H9 (cell line): ENCODE data around the gene PLXNB2. TPM values are rescaled to one million over a fixed set of nuclear protein-coding genes. Genes with fewer than 3 reads are reported as not detected.

Experiments used
- DNase-seq: peaks from one replicate; pipeline ENCODE4 v3.0.0-alpha.2; 2017
- H2AFZ ChIP-seq: one replicate; pipeline ENCODE4 v1.6.1; 2013; ENCODE audit warnings: mild to moderate bottlenecking, low read length, control low read depth, moderate library complexity
- H2AK5ac ChIP-seq: 2 replicates; pipeline ENCODE4 v1.6.1; 2013; ENCODE audit warnings: low read length, control low read depth, mixed read lengths; ENCODE audit not compliant: insufficient read length
- H2BK120ac ChIP-seq: one replicate; pipeline ENCODE4 v1.6.1; 2013; ENCODE audit warnings: low read depth, mild to moderate bottlenecking, low read length, control low read depth, inconsistent platforms; ENCODE audit not compliant: poor library complexity, severe bottlenecking
- H2BK12ac ChIP-seq: 2 replicates; pipeline ENCODE4 v1.6.1; 2013; ENCODE audit warnings: low read length, control low read depth, mixed read lengths, low read depth; ENCODE audit not compliant: insufficient read length
- H2BK15ac ChIP-seq: 2 replicates; pipeline ENCODE4 v1.6.1; 2013; ENCODE audit warnings: low read depth, low read length, control low read depth
- H2BK20ac ChIP-seq: one replicate; pipeline ENCODE4 v1.6.1; 2013; ENCODE audit warnings: low read depth, mild to moderate bottlenecking, low read length, control low read depth, inconsistent platforms; ENCODE audit not compliant: poor library complexity, severe bottlenecking
- H2BK5ac ChIP-seq: 2 replicates; pipeline ENCODE4 v1.6.1; 2013; ENCODE audit warnings: low read length, control low read depth, mixed read lengths; ENCODE audit not compliant: insufficient read length
- H3K14ac ChIP-seq: 2 replicates; pipeline ENCODE4 v1.6.1; 2013; ENCODE audit warnings: low read length, control low read depth; ENCODE audit not compliant: insufficient read depth
- H3K18ac ChIP-seq: 2 replicates; pipeline ENCODE4 v1.6.1; 2013; ENCODE audit warnings: low read depth, mild to moderate bottlenecking, mixed read lengths, low read length, control low read depth; ENCODE audit not compliant: insufficient read length
- H3K23ac ChIP-seq: 2 replicates; pipeline ENCODE4 v1.6.1; 2013; ENCODE audit warnings: low read length, control low read depth, mixed read lengths, low read depth; ENCODE audit not compliant: insufficient read length
- H3K23me2 ChIP-seq: 2 replicates; pipeline ENCODE4 v1.6.1; 2013; ENCODE audit warnings: low read depth, mild to moderate bottlenecking, mixed read lengths, low read length, control low read depth; ENCODE audit not compliant: insufficient read length, poor library complexity, severe bottlenecking
- H3K27ac ChIP-seq: 2 replicates; pipeline ENCODE4 v1.5.1; 2013; ENCODE audit warnings: low read length, control low read depth, mixed read lengths, low read depth; ENCODE audit not compliant: insufficient read length
- H3K27me3 ChIP-seq: 2 replicates; pipeline ENCODE4 v1.6.1; 2013; ENCODE audit warnings: low read length, control low read depth, inconsistent platforms; ENCODE audit not compliant: insufficient read depth
- H3K4ac ChIP-seq: 2 replicates; pipeline ENCODE4 v1.6.1; 2013; ENCODE audit warnings: low read depth, mild to moderate bottlenecking, control low read depth, inconsistent platforms, low read length, moderate library complexity
- H3K4me1 ChIP-seq: 2 replicates; pipeline ENCODE4 v1.6.1; 2013; ENCODE audit warnings: low read length, control low read depth, inconsistent platforms; ENCODE audit not compliant: insufficient read depth
- H3K4me2 ChIP-seq: 2 replicates; pipeline ENCODE4 v1.6.1; 2013; ENCODE audit warnings: low read length, control low read depth, mixed read lengths; ENCODE audit not compliant: insufficient read length, insufficient read depth
- H3K56ac ChIP-seq: 2 replicates; pipeline ENCODE4 v1.6.1; 2013; ENCODE audit warnings: low read depth, mild to moderate bottlenecking, mixed read lengths, low read length, control low read depth; ENCODE audit not compliant: insufficient read length
- H3K79me1 ChIP-seq: 2 replicates; pipeline ENCODE4 v1.6.1; 2013; ENCODE audit warnings: low read depth, mild to moderate bottlenecking, moderate library complexity, low read length, control low read depth, inconsistent platforms; ENCODE audit not compliant: insufficient read depth, poor library complexity, severe bottlenecking
- H3K79me2 ChIP-seq: 2 replicates; pipeline ENCODE4 v1.6.1; 2013; ENCODE audit warnings: low read length, control low read depth, inconsistent platforms; ENCODE audit not compliant: insufficient read depth
- H3K9ac ChIP-seq: 2 replicates; pipeline ENCODE4 v1.6.1; 2013; ENCODE audit warnings: low read length, control low read depth, mixed read lengths; ENCODE audit not compliant: insufficient read length; ENCODE audit errors: extremely low read depth
- H3K9me3 ChIP-seq: one replicate; pipeline ENCODE4 v1.6.1; 2013; ENCODE audit warnings: low read depth, low read length, inconsistent platforms; ENCODE audit not compliant: control insufficient read depth
- H3T11ph ChIP-seq: one replicate; pipeline ENCODE4 v1.6.1; 2013; ENCODE audit warnings: mild to moderate bottlenecking, low read length, control low read depth, inconsistent platforms
- H4K20me1 ChIP-seq: one replicate; pipeline ENCODE4 v1.6.1; 2013; ENCODE audit not compliant: control insufficient read depth, insufficient read length, insufficient read depth
- H4K5ac ChIP-seq: 2 replicates; pipeline ENCODE4 v1.6.1; 2013; ENCODE audit warnings: low read depth, mild to moderate bottlenecking, mixed read lengths, low read length, control low read depth; ENCODE audit not compliant: insufficient read length
- H4K8ac ChIP-seq: replicated peaks from 2 replicates; pipeline ENCODE4 v1.6.1; 2013; ENCODE audit warnings: low read length, control low read depth, mixed read lengths, low read depth; ENCODE audit not compliant: insufficient read length
- H4K91ac ChIP-seq: 2 replicates; pipeline ENCODE4 v1.6.1; 2013; ENCODE audit warnings: low read depth, mild to moderate bottlenecking, moderate library complexity, mixed read lengths, low read length, control low read depth; ENCODE audit not compliant: insufficient read length
- H3K27ac Mint-ChIP-seq, 3 experiments: 2 replicates in 2 of 3; 3 replicates in 1 of 3; pipeline ENCODE4 v1.8.0; 2020 to 2021; ENCODE audit warnings: mixed read lengths in 3 of 3, mild to moderate bottlenecking in 1 of 3, moderate library complexity in 1 of 3
- H3K27me3 Mint-ChIP-seq: 2 replicates; pipeline ENCODE4 v1.8.0; 2021; ENCODE audit warnings: low read depth, mild to moderate bottlenecking, moderate library complexity, mixed read lengths
- H3K36me3 Mint-ChIP-seq, 3 experiments: 2 replicates in 2 of 3; 3 replicates in 1 of 3; pipeline ENCODE4 v1.8.0; 2020 to 2021; ENCODE audit warnings: low read depth in 3 of 3, mixed read lengths in 3 of 3; ENCODE audit not compliant: insufficient read depth in 1 of 3
- H3K4me1 Mint-ChIP-seq, 2 experiments: 2 replicates each; pipeline ENCODE4 v1.8.0; 2020; ENCODE audit warnings: mixed read lengths in 2 of 2
- H3K4me3 Mint-ChIP-seq, 2 experiments: 2 replicates in 1 of 2; 3 replicates in 1 of 2; pipeline ENCODE4 v1.8.0; 2020 to 2021; ENCODE audit warnings: mild to moderate bottlenecking in 2 of 2, mixed read lengths in 2 of 2, moderate library complexity in 1 of 2
- H3K9me3 Mint-ChIP-seq, 2 experiments: 2 replicates in 1 of 2; 3 replicates in 1 of 2; pipeline ENCODE4 v1.8.0; 2020; ENCODE audit warnings: mild to moderate bottlenecking in 2 of 2, mixed read lengths in 2 of 2, moderate library complexity in 1 of 2
- WGBS: extraction: QIAGEN DNeasy Blood & Tissue Kit; methylation state at CpG from one replicate; pipeline ENCODE4 v1.1.7; 2013; ENCODE audit warnings: missing lambda C conversion rate, low lambda C conversion rate, mixed read lengths; ENCODE audit not compliant: insufficient read length; ENCODE audit errors: extremely low coverage; 5-methylcytosine and 5-hydroxymethylcytosine counted together
- total RNA-seq: library from RNA; stranded (reverse); gene quantifications from 2 replicates; pipeline ENCODE4 v1.2.1, GENCODE V29; 2021
- TF ChIP-seq, protein P1 (sequence below): fragments of 200-600 bp; sonication (generic); conservative IDR thresholded peaks from 3 replicates; pipeline ENCODE4 v1.8.0; 2021; ENCODE audit warnings: antibody characterized with exemption, mild to moderate bottlenecking

PLXNB2 gene
- total RNA-seq, 1 experiment from 2014 or later: 87.6 TPM

DNA sequence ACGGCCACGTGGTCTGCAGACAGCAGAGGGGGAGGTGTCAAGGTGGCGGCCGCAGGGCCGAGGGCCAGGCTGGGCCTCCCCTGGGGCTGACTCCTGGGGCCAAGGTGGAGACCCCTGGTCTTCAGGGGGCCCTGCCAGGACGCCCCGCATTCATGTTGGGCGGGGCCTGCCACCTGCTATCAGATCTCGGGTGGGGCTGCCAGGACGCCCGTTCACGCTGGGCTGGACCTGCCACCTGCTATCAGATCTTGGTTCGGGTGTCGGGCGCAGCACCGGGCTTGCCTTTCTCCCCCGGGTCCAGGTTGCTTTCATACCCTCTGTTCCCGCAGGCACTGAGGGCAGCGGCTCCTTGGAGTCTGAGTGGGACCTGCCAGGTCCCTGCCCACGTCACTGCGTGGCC is 21.2 kb downstream of the PLXNB2 start:
- H3K27me3 ChIP-seq: no peaks in the 10 kb centered on the region
- H3K9ac ChIP-seq: no peak overlapping the region
- H2BK5ac ChIP-seq: no peak overlapping the region
- H3K18ac ChIP-seq: no peak overlapping the region
- H3K4me1 ChIP-seq: no peaks in the 10 kb centered on the region
- no peak overlapping the region for H4K91ac ChIP-seq
- no peak overlapping the region for H3K56ac ChIP-seq
- no peak overlapping the region for H2BK20ac ChIP-seq
- H3K14ac ChIP-seq: no peak overlapping the region
- DNase-seq: no peak
- H3K9me3 ChIP-seq: no peaks in the 10 kb centered on the region
- H3K27me3 Mint-ChIP-seq: no peaks in the 10 kb centered on the region
- no peak overlapping the region for H3K23ac ChIP-seq
- H3K27ac ChIP-seq: no peak overlapping the region
- no CpG with 5 or more reads among the region's 21 CpGs for WGBS
- peaks cover 12 to 39% (median 36%) of the 10 kb centered on the region in 3 experiments; a peak in 6 of 7 replicates for H3K36me3 Mint-ChIP-seq
- no peaks in the 10 kb centered on the region for H3K79me1 ChIP-seq
- no peak overlapping the region for H2BK15ac ChIP-seq
- H4K5ac ChIP-seq: no peak overlapping the region
- H3T11ph ChIP-seq: no peak overlapping the region
- no peak overlapping the region; a peak in 1 of 5 replicates for H3K4me3 Mint-ChIP-seq
- H2BK120ac ChIP-seq: no peak overlapping the region
- no peak overlapping the region for H4K8ac ChIP-seq
- H2BK12ac ChIP-seq: no peak overlapping the region
- H2AK5ac ChIP-seq: no peak overlapping the region
- no peaks in the 10 kb centered on the region for H3K9me3 Mint-ChIP-seq
- no peaks in the 10 kb centered on the region; the same call in 1 of the 2 replicates for H3K79me2 ChIP-seq
- TF ChIP-seq, protein P1, sequence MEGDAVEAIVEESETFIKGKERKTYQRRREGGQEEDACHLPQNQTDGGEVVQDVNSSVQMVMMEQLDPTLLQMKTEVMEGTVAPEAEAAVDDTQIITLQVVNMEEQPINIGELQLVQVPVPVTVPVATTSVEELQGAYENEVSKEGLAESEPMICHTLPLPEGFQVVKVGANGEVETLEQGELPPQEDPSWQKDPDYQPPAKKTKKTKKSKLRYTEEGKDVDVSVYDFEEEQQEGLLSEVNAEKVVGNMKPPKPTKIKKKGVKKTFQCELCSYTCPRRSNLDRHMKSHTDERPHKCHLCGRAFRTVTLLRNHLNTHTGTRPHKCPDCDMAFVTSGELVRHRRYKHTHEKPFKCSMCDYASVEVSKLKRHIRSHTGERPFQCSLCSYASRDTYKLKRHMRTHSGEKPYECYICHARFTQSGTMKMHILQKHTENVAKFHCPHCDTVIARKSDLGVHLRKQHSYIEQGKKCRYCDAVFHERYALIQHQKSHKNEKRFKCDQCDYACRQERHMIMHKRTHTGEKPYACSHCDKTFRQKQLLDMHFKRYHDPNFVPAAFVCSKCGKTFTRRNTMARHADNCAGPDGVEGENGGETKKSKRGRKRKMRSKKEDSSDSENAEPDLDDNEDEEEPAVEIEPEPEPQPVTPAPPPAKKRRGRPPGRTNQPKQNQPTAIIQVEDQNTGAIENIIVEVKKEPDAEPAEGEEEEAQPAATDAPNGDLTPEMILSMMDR: no peak
- H3K4me2 ChIP-seq: no peak overlapping the region
- no peaks in the 10 kb centered on the region for H4K20me1 ChIP-seq
- H3K4ac ChIP-seq: no peak overlapping the region
- no peak overlapping the region for H2AFZ ChIP-seq
- peaks cover 3% of the 10 kb centered on the region for H3K23me2 ChIP-seq
- H3K27ac Mint-ChIP-seq: no peak overlapping the region
- H3K4me1 Mint-ChIP-seq: no peaks in the 10 kb centered on the region
